ENCODE measurements around the gene TRIM2.

Gene TRIM2

DNA sequence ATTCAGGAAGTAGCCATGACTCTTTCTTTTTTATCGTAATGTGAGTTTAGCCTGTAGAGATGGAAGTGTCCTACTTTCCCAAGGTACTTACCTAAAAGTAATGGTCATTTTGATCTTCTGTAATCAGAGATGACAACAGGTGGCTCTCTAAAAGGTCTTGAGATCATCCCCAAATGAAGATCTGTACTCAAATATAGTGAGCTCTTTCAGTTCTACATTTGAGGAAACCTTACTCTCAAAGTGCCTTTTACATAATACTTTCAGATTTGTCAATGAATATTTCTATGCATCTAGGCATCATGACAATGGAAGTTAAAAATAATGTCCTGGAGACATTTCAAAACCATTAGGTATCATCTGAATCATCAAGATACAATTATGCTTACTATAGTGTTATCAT is 123.0 kb downstream of the TRIM2 start:
- Mint-ChIP-seq H3K4me3 (no peak overlapping the region), H3K36me3 (ENCODE audit: low read depth) (no peaks in the 10 kb centered on the region), H3K27me3 (peaks cover 2% of the 10 kb centered on the region), H3K27ac (no peak overlapping the region), H3K9me3 (no peaks in the 10 kb centered on the region), H3K4me1 (ENCODE audit: low read depth) (no peaks in the 10 kb centered on the region)

DNA sequence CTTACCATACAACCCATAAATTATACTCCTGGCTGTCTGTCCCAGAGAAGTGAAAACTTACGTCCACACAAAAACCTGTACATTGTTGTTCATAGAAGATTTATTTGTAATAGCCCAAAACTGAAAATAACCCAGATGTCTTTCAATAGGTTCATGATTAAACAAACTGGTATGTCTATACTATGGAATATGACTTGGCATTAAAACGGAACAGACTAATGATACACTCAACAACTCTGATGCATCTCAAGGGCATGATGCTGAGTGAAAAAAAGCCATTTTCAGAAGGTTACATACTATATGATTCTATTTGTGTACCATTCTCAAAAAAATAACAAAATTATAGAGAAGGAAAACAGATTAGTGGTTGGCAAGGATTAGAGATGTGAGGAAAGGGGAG is 128.7 kb downstream of the TRIM2 start:
- H3K9me3 Mint-ChIP-seq, result no peaks in the 10 kb centered on the region
- no peak overlapping the region for H3K4me3 Mint-ChIP-seq
- no peak overlapping the region for H3K27ac Mint-ChIP-seq
- no peaks in the 10 kb centered on the region for H3K4me1 Mint-ChIP-seq (ENCODE audit: low read depth)
- no peaks in the 10 kb centered on the region for H3K36me3 Mint-ChIP-seq (ENCODE audit: low read depth)
- no peaks in the 10 kb centered on the region for H3K27me3 Mint-ChIP-seq

- Mint-ChIP-seq H3K4me3 (no peak overlapping the region), H3K4me1 (ENCODE audit: low read depth) (no peaks in the 10 kb centered on the region), H3K36me3 (ENCODE audit: low read depth) (no peaks in the 10 kb centered on the region), H3K9me3 (no peaks in the 10 kb centered on the region), H3K27ac (no peak overlapping the region), H3K27me3 (no peaks in the 10 kb centered on the region)
Measured at GRCh38 chr4:153333874-153334273, 129.6 kb downstream of the TRIM2 start.

DNA sequence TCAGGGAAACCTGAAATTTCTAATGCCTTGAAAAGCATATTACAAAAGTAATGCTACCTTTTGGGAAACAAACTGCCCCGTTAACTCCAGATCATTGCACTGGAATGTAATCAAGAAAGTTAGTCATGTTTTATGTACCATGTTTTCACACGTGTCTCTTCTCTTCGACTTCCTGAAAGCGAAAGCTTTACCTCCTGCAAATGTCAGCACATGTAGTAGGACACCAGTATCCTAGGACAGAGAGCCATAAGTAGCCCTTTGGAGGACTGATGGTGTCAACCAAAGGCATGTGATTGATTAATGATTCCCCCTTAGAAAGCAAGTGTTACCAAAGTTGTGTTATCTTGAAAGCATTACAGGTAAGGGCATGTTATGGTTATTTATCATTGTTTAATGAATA is 131.4 kb downstream of the TRIM2 start:
- no peaks in the 10 kb centered on the region for H3K4me1 Mint-ChIP-seq (ENCODE audit: low read depth)
- H3K27ac Mint-ChIP-seq, result no peak overlapping the region
- H3K4me3 Mint-ChIP-seq, result no peak overlapping the region

GRCh38 chr4:153337686-153338085 is 133.4 kb downstream of the TRIM2 start:
- H3K4me1 Mint-ChIP-seq (ENCODE audit: low read depth), result peaks cover 4% of the 10 kb centered on the region

More for the DNA sequence above, 131.4 kb downstream of the TRIM2 start:
- H3K9me3 Mint-ChIP-seq, result no peaks in the 10 kb centered on the region
- H3K27me3 Mint-ChIP-seq, result peaks cover 4% of the 10 kb centered on the region
- H3K36me3 Mint-ChIP-seq (ENCODE audit: low read depth), result no peaks in the 10 kb centered on the region

DNA sequence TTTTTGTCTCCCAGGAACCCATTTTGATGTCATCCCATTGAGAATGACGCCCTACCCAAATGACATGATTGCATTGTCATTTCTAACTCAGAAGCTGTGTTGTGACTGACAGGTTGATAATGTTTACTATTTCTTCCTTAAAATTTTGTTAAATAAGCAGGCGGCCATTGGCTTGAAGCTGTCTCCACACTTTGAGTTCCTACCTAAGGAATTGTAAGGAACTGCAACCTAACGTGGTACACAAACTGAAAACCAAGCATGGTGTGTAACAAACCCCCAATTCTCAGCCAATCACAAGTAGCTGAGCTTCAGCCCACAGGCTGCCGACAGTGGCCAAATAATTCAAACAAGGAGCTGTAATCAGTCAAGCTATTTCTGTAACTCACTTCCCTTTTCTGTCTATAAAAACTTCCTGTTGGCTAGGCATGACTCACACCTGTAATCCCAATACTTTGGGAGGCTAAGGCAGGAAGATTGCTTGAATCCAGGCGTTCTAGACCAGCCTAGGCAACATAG is 137.4 kb downstream of the TRIM2 start:
- Mint-ChIP-seq H3K4me3 (no peak overlapping the region), H3K27me3 (peaks cover 17% of the 10 kb centered on the region), H3K4me1 (ENCODE audit: low read depth) (peaks cover 18% of the 10 kb centered on the region), H3K9me3 (no peaks in the 10 kb centered on the region), H3K27ac (no peak overlapping the region), H3K36me3 (ENCODE audit: low read depth) (no peaks in the 10 kb centered on the region)

More at GRCh38 chr4:153337686-153338085, 133.4 kb downstream of the TRIM2 start:
- no peak overlapping the region for H3K4me3 Mint-ChIP-seq
- H3K9me3 Mint-ChIP-seq, result no peaks in the 10 kb centered on the region
- H3K27me3 Mint-ChIP-seq, result peaks cover 12% of the 10 kb centered on the region
- H3K36me3 Mint-ChIP-seq (ENCODE audit: low read depth), result no peaks in the 10 kb centered on the region
- H3K27ac Mint-ChIP-seq, result no peak overlapping the region

DNA sequence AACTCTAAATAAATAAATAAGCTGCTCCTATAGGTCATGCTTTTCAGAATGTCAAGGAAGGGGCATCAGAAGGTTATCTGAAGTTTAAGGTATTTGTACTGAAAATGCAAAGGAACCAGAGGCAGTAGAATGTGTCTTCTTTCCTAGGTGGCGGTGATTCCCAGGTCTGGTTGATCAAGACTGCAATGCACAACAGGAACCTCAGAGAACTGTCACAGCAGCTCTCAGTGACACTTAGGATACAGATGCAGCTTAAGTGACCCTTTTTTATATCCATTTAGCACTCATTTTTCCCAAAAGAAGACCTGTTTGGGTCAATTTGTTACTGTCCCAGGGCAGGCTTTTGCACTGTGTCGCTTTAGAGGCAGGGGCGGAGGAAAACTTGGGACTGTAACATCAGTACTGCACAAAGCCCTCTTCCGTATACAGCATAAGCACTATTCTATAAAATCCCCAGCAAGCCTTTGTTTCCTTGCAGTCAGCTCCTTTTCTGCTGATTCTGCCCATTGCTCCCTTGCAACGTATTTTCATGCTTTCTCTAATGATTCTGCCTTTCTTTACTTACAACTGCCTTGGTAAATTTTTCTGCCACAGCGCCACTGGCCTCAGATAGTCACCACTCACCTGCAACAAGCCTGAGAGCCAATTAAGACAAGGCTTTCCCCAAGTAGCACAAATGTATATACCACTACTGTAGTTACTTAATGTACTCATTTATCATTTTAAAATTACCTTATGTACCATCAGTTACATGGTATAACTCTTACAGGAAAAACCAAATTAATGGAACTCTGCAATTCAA is 138.7 kb downstream of the TRIM2 start:
- H3K36me3 Mint-ChIP-seq (ENCODE audit: low read depth), result peaks cover 6% of the 10 kb centered on the region
- H3K27ac Mint-ChIP-seq, result no peak overlapping the region
- peaks cover 17% of the 10 kb centered on the region for H3K27me3 Mint-ChIP-seq
- H3K9me3 Mint-ChIP-seq, result no peaks in the 10 kb centered on the region
- H3K4me3 Mint-ChIP-seq, result peak overlapping the region; percentile 31
- peaks cover 27% of the 10 kb centered on the region for H3K4me1 Mint-ChIP-seq (ENCODE audit: low read depth)

DNA sequence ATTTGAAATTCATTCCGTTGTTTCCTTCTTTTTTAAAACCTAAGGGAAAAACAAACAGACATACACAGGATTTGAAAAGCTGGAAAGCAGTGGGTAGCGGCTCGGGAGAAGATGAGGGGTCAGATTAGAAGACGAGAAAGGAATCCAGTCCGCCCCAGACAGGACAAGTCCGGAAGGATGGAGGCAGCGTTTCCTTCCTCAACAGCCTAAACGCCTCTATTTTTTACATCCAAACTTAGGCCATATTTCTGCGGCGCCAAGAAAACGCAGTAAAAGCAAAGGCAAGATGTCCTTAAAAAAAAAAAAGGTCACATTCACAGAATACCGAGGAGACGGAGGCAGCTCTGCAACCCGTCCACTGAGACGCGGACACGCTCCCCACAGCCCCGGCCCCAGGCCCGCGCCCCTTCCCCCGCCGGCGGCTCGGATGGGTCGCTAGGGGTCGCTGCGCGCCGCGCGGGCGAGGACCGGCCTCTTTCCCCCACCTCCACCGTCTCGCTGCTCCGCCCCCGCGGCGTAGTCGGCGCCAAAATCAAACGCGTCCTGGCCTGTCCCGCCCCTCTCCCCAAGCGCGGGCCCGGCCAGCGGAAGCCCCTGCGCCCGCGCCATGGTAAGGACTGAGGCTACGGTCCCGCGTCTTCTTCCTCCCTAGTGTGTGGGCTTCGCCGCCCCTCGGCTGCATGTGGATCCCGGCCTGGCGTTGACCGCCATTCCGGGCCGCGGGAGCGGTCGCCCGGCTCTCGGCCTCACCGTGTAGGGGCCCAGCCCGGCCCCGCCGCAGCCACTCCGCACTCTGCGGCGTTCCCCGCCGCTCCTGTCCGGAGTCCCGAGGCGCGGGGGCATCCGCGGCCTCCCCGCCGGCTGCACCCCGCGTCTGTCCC is 140.1 kb downstream of the TRIM2 start, which contains the start of gene MND1:
Gene MND1 (plus strand): TSS at position 558 of the 881 bp plus-strand sequence. CDS start 50 bp downstream, at position 608.
- H3K4me3 Mint-ChIP-seq, result peak within 1 kb of the TSS; percentile 98
- peaks cover 34% of the 10 kb centered on the region for H3K4me1 Mint-ChIP-seq (ENCODE audit: low read depth)
- no peaks in the 10 kb centered on the region for H3K9me3 Mint-ChIP-seq
- peak within 1 kb of the TSS; percentile 95 for H3K27ac Mint-ChIP-seq
- H3K36me3 Mint-ChIP-seq (ENCODE audit: low read depth), result peaks cover 12% of the 10 kb centered on the region
- H3K27me3 Mint-ChIP-seq, result peaks cover 17% of the 10 kb centered on the region

DNA sequence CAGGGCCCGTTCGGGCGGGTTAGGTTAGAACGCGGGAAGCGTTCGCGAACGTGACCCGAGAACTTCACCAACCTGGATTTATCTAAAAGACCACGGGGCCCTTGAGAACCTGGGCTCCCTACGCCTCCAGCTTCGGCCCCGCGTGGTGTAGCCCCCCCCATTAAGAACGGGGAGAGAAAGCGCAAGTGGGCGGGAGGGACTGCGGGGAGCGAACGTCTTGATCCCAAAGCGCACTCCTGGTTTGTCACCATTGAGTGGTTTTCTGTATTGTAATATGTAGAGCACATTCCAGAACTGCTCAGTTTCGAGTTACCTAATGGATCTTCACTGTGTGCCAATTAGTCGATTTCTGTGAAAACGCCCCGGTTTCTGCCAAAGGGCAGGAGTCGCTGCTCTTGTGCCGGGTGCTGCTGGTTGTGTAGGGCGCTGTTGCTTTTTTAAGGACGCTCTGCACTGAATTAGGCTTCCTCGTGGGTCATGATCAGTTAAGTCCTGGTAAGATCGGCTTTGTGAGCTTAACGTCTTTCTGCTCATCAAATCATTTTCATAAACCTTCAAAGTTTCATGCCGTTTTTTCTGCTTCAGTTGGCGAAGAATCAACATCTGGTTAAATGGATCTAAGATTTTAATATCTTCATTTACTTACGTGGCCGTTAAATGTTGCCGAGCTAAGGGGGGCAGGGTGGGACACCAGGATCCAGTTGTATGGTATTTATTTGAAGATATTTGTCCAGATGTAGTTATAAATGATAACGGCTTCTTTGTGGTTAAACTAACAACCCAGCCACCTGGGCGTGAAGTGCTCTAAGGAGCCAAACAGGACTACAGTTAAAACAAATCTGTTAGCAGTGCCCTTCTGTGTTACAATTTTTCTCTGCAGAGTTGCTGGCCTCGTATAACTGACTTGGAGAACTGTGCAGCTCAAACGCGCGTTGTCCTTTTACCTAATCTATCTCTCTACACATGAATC is 141.1 kb downstream of the TRIM2 start:
- Mint-ChIP-seq H3K9me3 (no peaks in the 10 kb centered on the region), H3K4me3 (peak overlapping the region; percentile 98), H3K4me1 (ENCODE audit: low read depth) (peaks cover 36% of the 10 kb centered on the region), H3K27me3 (peaks cover 13% of the 10 kb centered on the region), H3K27ac (peak overlapping the region; percentile 95), H3K36me3 (ENCODE audit: low read depth) (peaks cover 21% of the 10 kb centered on the region)

DNA sequence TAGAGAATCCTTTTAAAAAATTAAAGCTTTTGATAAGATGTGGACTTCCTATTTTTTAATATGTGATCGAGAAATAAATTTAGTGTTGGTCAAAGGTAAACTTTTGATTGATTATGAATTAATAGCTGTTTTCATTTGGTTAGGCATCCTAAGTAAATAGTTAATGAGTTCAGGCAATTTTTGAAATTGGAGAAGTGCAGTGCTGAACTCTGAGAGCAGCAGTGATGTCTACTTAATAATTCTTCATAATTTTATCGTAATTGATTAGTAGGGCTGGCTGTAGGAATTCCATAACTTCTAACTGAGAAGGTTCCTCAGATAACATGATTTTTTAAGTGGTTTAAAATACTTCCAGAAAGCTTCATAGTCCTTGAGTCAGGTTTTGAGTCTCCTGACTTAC is 141.8 kb downstream of the TRIM2 start:
- H3K27ac Mint-ChIP-seq, result peak overlapping the region; percentile 95
- H3K9me3 Mint-ChIP-seq, result no peaks in the 10 kb centered on the region
- peaks cover 36% of the 10 kb centered on the region for H3K4me1 Mint-ChIP-seq (ENCODE audit: low read depth)
- H3K36me3 Mint-ChIP-seq (ENCODE audit: low read depth), result peaks cover 27% of the 10 kb centered on the region
- H3K4me3 Mint-ChIP-seq, result peak overlapping the region; percentile 98
- peaks cover 13% of the 10 kb centered on the region for H3K27me3 Mint-ChIP-seq

DNA sequence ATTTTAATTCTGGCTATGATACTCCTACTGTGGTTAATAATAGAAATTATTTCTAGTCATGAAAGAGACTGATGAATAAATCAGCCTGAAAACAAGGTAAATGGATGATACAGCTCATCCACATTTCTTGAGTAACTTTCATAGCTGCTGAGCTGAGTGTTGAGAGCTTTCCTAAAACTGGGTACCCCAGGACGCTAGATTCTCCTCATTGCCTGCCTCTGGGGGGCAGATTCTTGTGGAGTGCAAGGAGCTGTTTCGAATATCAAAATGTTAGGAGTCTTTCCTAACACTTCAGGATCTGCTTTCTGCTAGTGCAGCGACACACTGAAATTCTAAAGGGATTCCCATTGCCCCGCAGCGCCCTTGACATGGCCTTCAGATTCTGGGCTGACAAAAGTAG is 142.3 kb downstream of the TRIM2 start:
- peaks cover 31% of the 10 kb centered on the region for H3K36me3 Mint-ChIP-seq (ENCODE audit: low read depth)
- peak overlapping the region; percentile 29 for H3K4me3 Mint-ChIP-seq
- peaks cover 34% of the 10 kb centered on the region for H3K4me1 Mint-ChIP-seq (ENCODE audit: low read depth)
- peaks cover 9% of the 10 kb centered on the region for H3K27me3 Mint-ChIP-seq
- H3K27ac Mint-ChIP-seq, result no peak overlapping the region
- no peaks in the 10 kb centered on the region for H3K9me3 Mint-ChIP-seq

GRCh38 chr4:153347117-153347516 is 142.9 kb downstream of the TRIM2 start:
- H3K27me3 Mint-ChIP-seq, result peaks cover 8% of the 10 kb centered on the region
- H3K4me3 Mint-ChIP-seq, result no peak overlapping the region
- H3K4me1 Mint-ChIP-seq (ENCODE audit: low read depth), result peaks cover 33% of the 10 kb centered on the region
- peaks cover 31% of the 10 kb centered on the region for H3K36me3 Mint-ChIP-seq (ENCODE audit: low read depth)
- no peak overlapping the region for H3K27ac Mint-ChIP-seq
- no peaks in the 10 kb centered on the region for H3K9me3 Mint-ChIP-seq

- H3K4me3 Mint-ChIP-seq, result no peak overlapping the region
- peaks cover 39% of the 10 kb centered on the region for H3K36me3 Mint-ChIP-seq (ENCODE audit: low read depth)
- H3K4me1 Mint-ChIP-seq (ENCODE audit: low read depth), result peaks cover 33% of the 10 kb centered on the region
- no peaks in the 10 kb centered on the region for H3K9me3 Mint-ChIP-seq
- peaks cover 5% of the 10 kb centered on the region for H3K27me3 Mint-ChIP-seq
- peak overlapping the region; percentile 4 for H3K27ac Mint-ChIP-seq
Measured at GRCh38 chr4:153348006-153348405, 143.8 kb downstream of the TRIM2 start.

DNA sequence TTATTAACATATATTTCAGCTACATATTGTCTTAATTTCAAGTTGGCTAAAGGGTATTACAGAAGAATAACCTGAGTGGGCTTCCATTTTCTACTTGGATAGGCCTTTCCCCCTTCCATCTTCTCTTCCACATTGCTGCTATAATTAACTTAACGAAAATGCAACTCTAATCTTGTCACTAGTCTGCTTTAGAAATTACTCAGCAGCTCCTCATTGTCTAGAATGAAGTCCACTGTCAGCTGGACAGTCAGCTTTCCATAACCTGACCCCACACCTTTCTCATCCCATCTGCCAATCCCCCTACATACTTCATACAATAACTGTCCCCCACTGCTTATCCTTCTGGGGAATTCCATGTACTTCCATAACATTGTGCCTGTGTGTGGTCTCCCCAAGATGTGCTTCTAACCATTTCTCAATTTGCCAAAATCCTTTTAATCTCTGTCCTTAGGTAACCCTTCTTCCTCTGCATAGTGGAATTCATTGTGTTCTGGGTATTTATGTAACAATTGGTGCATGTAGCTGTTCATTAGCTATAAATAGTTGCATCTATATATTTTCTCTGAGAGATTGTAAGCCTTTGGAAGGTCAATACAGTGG is 145.1 kb downstream of the TRIM2 start:
- Mint-ChIP-seq H3K9me3 (no peaks in the 10 kb centered on the region), H3K4me1 (ENCODE audit: low read depth) (peaks cover 33% of the 10 kb centered on the region), H3K27me3 (no peaks in the 10 kb centered on the region), H3K36me3 (ENCODE audit: low read depth) (peaks cover 43% of the 10 kb centered on the region), H3K4me3 (no peak overlapping the region), H3K27ac (peak overlapping the region; percentile 32)
